GM10847 (cell line): ENCODE measurements around the gene RBM39.

Source experiments
- POLR2A ChIP-seq: IDR thresholded peaks from 2 replicates; pipeline ENCODE4 v1.6.1; 2011; ENCODE audit not compliant: insufficient read length; ENCODE audit errors: extremely low read depth

RBM39 gene

DNA sequence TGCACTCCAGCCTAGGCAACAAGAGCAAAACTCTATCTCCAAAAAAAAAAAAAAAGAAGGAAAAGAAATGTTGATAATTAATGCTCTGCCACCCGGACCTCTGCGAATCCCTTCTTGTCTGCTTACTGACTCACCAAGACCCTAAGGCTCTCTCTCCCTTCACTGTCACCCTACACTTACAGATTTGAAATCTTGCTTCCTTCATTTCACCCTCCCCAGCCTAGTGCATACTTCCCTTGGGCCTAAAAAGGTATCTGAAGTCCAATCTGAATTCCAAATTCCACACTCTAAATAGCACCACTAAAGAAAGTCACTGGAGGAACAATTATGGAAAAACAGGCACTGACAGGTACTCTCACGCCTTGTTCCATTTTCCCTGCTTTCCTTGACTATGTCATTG, 20.4 kb upstream of the RBM39 start:
- no peak for TF ChIP-seq POLR2A

DNA sequence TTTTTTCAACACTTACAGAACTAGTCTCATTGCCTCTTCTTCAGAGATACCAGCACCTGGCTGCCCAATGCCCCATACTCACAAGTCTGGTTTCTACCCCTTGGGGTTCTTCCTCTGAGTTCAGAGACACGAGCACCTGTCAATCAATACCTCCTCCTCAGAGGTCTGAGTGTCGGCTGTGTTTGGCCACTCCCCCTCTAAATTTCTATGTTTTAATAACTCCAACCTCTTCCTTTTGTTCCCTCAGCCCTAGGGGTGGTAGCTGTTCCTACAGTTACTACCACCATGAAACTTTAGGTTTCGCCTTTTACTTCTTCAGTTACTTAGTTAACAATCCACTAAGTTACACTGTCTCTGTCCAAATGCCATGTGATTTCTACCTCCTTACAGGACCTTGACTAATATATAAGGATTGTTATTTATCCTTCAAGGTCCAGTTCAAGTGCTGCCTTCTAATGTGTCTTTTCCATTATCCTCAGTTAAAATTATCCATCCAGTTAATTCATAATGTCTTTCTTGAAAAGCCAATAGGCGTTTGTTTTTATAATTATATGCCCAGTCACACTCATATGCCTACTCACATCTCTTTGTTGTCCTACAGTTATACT, 15.1 kb upstream of the RBM39 start:
- no peak for TF ChIP-seq POLR2A

DNA sequence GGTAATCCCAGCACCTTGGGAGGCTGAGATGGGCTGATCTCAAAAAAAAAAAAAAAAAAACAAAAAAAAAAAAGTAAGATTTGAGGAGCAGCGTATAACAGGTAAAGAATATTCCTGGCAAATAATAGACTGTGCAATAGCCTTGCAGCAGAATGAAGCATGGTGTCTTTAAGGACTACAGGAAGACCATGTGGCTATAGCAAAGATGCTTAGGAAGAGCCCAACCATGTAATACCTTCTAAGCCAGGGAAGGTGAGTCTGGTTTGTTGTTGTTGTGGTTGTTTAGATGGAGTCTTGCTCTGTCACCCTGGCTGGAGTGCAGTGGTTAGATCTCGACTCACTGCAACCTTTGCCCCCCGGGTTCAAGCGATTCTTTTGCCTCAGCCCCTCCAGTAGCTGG, 14.3 kb upstream of the RBM39 start:
- no peak for TF ChIP-seq POLR2A

DNA sequence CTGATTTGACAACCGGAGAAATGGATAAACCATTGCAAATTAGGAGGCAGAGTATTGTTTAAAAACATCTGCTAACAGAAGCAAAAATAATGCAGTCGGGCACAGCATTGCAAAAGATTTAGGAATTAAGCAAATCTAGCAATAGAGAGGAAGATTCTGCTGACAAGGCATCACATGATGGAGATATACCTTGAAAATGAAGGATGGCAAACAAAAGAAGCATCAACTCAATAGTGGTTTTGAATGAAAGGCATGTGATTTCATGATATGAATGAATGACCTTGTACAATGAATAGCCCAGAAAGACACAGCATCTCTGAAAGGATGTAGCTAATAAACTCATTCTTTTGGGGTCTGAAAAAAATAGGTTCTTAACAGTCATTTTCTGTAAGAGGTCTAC, 8.6 kb upstream of the RBM39 start:
- no peak for TF ChIP-seq POLR2A

DNA sequence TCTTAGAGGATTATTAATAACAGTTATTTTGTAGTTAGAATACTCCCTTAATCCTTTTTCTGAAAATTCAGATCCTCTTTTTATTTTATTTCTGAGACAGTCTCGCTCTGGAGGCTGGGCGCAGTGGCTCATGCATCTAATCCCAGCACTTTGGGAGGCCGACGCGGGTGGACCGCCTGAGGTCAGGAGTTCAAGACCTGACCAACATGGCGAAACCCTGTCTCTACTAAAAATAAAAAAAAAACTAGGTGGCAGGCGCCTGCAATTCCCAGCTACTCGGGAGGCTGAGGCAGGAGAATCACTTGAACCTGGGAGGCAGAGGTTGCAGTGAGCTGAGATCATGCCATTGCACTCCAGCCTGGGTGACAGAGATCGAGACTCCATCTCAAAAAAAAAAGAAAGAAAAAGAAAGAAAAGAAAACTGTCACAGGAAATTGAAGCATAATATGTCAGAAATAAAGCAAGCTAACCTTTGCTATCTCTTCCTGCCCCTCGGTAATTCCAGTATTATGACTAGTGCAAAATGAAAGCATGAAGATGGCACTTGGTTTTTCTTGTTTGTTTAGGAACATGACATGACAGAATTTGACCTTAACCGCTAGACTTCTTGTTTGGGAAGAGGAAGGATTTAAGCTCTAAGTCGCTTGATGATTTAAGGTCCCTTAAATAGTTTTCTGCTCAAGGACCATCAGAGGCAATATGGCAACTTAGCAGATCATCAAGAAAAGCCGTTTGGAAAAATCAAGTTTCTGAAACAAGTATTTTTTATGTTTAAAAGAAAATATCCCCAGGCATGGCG, 1.8 kb upstream of the RBM39 start:
- no peak for TF ChIP-seq POLR2A

DNA sequence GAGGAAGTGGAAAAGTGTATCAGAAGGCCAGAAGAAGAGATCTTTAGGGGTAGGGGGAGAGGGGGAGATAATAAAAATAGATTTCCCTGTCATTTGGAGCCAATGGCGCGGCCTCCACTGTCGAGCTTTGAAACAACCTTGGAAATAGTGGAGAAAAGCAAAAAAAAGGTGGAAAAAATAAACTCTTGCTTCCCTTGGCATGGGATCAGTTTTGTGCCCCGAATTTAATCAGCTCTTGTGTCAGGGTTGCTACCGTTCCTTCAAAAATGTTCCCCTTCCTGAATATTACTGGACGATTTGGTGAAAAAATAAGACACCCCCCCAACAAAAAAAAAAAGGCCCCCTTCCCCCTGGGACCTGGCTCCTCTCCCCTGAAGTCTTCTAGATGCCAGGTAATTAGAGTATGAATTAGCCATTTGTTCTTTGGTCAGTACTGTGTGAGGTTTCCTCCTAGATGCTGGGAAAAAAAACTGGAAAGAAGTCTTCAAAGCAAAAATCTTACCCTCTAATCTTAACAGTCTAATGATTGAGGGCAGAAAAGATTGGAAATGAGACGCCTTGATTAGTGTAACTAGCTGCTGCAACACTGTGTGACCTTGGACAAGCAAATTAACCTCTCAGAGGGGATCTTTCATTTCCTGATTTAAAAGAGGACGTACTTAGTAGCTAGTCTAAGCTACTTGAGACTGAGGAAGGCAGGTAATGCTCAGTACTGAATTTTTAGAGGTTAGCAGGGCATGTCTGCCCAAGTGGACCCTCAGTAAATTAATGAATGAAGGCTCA, 872 bp upstream of the RBM39 start:
- no peak for TF ChIP-seq POLR2A

DNA sequence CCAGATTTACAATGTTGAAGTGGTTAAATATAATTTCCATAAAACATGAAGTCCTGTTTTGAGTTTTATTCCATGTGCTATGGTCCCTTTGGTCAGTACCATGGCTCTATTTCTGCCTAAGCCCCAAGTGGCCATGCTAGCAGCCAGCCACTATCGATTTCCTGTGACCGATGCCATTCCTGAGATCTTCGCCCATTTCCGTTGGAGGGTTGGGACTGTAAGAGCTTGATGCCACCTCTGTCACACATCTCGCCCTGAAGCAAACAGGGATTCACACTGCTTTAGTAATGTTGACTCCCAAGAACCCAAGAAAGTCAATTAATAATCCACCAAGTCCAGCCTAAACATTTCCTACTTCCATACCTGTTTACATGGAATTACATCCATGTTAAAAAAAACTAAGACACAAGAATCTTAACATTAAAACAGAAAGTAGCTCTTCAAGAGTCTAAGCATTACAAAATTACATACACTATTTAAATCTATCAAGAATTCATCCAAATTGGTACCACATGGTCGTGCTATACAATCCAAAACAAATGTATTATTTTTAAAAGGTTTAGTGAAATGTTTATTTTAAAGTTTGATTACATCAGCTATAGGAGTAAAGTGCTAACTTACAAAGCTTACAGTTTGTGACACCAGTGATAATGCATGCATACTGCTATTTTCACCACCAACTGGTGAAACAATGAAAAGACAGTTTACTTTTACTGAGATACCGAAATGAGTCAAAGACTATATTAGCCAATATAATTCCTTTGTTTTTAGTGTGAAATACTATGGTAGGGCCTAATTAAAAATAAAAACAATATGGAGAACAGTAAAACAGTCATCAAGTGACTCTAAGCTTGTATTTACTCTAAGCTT, 2.5 kb downstream of the RBM39 start:
- no peak for TF ChIP-seq POLR2A

DNA sequence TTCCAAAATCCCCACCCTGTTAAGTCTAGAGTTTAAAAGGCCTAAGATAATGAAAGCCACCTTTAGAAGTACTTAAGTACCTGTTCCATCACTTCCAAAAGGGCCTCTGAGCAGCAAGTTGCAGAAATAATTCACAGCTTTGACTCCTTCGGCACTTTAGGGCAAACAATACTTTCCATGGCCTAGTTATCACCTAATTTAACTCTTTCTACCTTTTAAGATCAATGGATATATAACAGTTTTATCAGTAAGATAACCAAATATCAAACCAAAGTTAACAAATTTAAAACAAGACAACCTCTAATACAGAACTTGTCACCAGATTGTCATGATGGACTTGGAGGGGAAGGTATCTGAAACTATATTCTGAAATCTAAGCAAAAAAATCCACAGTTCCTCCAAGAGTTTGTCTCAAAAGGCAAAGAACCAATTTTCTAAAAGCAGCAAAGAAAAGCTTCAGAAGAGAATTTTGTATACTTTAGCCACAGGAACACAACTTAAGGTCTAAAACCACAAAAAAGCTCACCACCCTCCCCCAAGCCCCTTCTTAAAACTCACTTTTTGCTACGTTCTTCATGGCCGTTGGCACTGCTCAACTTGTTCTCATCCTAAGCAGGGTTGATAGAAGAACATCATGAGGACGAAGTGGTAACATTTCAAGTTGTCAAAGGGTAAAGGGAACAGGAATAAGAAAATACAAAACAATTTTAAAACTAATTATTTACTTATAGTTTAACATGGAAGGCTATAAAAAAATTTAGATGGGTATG, 3.5 kb downstream of the RBM39 start:
- no peak for TF ChIP-seq POLR2A

DNA sequence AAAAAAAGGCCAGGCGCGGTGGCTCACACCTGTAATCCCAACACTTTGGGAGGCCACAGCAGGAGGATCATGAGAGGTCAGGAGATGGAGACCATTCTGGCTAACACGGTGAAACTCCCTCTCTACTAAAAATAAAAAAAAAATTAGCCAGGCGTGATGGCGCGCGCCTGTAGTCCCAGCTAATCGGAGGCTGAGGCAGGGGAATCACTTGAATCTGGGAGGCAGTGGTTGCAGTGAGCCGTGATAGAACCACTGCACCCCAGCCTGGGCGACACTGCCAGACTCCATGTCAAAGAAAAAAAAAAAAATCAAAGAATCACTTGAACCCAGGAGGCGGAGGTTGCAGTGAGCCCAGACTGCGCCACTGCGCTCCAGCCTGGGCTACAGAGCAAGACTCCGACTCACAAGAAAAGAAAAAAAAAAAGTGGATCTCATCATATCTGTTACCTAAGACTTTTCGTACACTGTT, 4.2 kb downstream of the RBM39 start:
- no peak for TF ChIP-seq POLR2A

DNA sequence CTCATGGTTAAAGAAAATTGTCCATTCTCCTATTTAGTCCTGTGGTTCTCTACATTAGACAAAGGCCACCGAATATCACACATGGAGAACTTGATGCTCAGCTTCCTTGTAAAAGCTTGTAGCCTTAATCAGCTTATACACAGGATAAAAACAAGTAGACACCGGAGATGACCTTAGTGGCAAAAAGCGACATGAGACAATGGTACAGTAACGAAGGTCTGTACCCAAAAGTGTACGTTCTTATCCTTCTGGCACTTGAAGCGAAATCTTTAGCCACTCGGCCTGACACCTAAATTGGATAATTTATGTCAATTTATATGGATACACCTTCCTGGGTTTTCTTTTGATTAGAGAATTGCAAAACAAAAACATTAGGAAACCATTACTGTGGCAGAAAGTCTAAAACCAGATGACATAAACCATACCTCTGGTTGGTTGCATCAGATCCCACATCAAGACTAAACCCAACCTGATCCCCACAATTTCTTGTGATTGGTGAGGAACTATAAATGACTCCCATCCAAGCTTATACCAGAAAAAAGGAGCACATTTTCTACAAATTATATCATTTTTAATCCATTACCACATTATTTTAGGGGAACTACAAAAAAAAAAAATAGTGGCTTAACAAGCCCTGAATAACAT, 6.1 kb downstream of the RBM39 start:
- TF ChIP-seq POLR2A, result no peak

DNA sequence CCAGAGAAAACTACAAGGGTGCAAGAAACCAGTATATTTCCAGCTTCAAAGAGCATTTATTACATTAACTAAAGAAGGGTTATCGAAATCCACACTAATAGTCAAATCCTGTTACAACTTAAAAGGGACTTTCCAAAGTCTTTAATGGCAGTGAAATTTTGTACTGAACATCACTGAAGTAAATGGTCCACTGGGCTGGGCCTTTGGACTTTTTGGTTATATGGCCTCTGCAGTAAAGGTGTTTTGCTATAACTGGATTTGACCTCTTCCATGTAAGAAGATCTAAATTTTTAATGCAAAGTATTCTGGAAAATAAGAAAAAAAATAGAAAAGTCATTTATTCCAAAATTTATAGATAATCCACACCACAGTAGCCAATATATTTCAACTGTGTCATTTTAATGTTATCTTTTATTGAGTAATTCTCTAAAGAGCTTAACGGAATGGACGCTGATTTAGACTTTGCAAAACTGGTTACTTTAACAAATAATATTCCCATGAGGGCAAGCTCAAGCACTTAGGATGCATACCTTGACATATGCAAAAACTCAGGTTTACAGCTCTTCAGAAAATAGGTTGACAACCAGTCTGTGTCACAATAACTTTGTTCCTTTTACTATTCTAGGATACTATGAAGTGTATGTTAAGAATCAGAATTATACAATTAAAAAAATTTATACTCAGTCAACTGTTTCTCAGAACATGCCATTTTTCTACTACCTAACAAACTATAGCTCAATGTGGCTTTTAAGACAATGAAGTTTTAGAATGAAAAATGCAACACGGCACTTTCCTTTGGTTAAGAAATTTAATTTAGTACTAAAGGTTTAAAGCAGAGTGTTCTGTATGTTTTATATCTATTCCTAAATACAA, 7.0 kb downstream of the RBM39 start:
- TF ChIP-seq POLR2A, result no peak

DNA sequence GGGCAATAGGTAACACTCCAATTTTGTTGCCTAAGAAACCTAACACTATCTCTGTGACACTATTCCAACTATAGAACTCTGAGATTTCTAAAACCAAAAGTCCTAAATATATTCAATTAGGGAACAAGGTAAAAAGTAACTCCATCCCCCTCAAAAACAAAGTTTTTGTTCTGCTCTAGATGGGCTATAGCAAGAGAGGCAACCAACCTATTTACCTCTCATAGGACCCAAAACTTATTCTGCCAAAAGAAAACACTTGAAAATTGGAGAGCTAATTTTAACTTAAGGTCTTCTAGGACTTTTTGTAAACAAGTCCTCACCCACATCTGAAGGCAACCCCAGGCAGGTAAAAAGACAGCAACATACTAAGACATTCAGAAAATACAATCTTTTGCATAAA, 7.7 kb downstream of the RBM39 start:
- no peak for TF ChIP-seq POLR2A

DNA sequence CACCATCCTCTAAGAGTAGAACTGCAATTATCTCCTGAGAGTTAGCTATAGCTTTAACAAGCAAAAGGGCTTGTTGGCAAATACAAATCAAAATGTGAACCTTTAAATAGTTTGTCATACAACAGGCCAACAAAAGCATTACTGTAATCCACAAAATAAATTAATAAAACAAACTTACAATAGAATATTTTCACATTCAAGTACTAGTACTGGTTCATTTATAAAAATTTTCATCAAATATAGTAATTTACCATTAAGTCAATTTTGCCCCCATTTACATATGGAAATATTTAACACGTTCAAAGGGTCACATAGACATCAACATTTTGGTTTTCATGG, 9.4 kb downstream of the RBM39 start:
- TF ChIP-seq POLR2A, result no peak

DNA sequence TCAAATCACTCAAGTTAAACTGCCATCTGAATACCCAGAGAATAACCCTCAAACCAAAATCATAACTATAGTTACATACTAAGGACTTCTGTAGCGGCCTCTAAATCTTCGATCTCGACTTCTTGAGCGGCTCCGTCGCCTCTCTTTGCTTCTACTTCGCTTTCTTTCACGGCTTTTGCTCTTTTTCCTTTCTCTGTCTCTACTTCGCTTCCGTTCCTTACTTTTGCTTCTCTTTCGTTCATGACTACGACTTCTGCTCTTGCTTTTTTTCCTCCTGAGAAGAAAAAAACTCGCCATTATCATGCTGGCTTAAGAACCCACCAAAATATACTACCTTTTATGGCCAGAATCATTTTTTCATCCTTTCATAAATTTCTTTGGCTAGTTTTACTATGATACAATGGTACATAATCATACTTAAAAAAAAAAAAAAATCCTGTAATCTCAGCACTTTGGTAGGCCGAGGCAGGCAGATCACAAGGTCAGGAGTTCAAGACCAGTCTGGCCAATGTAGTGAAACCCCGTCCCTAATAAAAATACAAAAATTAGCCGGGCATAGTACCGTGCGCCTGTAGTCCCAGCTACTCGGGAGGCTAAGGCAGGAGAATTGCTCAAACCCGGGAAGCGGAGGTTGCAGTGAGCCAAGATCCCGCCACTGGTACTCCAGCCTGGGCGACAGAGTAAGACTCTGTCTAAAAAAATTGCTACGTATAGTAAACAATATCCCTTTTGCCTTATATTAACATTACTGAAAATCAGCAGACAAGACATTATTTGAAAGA, 10.0 kb downstream of the RBM39 start:
- no peak for TF ChIP-seq POLR2A
